IPS-18c (cell line): ENCODE data around the gene FCGR3A.
"Not testable (repeated sequence)": the region's sequence is repeated elsewhere in the genome, so short reads cannot be mapped to it uniquely, and the experiment has no call there.

Experiments
- H3K4me3 ChIP-seq: 2 replicates; pipeline ENCODE4 v1.7.0; 2013; ENCODE audit warnings: low read depth, mild to moderate bottlenecking, low read length, moderate library complexity; ENCODE audit not compliant: insufficient read depth
- H3K9me3 ChIP-seq: one replicate; pipeline ENCODE4 v1.6.1; 2013; ENCODE audit warnings: mild to moderate bottlenecking, low read length, moderate library complexity; ENCODE audit not compliant: control insufficient read depth, insufficient read depth

FCGR3A gene

GRCh38 chr1:161549652-161550051 lies at the start of gene FCGR3A:
TSS of gene FCGR3A (minus strand) at chr1:161549818. CDS start at chr1:161549736, 82 bp downstream.
- H3K9me3 ChIP-seq, result no peaks in the 10 kb centered on the region

GRCh38 chr1:161597077-161597476 lies 47.5 kb upstream of the FCGR3A start:
- not testable (repeated sequence) for H3K9me3 ChIP-seq, H3K4me3 ChIP-seq

More at GRCh38 chr1:161549652-161550051, at the start of gene FCGR3A:
- no peak within 1 kb of the TSS for H3K4me3 ChIP-seq

- H3K9me3 ChIP-seq, H3K4me3 ChIP-seq: not testable (repeated sequence)
These were observed 46.0 kb upstream of the FCGR3A start for GRCh38 chr1:161595583-161595982.

GRCh38 chr1:161595173-161595572 lies 45.6 kb upstream of the FCGR3A start:
- not testable (repeated sequence) for H3K4me3 ChIP-seq

GRCh38 chr1:161594269-161594984 lies 44.8 kb upstream of the FCGR3A start:
- not testable (repeated sequence) for H3K4me3 ChIP-seq, H3K9me3 ChIP-seq

More at GRCh38 chr1:161595173-161595572, 45.6 kb upstream of the FCGR3A start:
- not testable (repeated sequence) for H3K9me3 ChIP-seq

GRCh38 chr1:161593092-161593755 lies 43.6 kb upstream of the FCGR3A start:
- not testable (repeated sequence) for H3K4me3 ChIP-seq, H3K9me3 ChIP-seq

GRCh38 chr1:161592586-161592985 lies 43.0 kb upstream of the FCGR3A start:
- H3K4me3 ChIP-seq, H3K9me3 ChIP-seq: not testable (repeated sequence)

GRCh38 chr1:161589920-161590319 lies 40.3 kb upstream of the FCGR3A start:
- H3K9me3 ChIP-seq, H3K4me3 ChIP-seq: not testable (repeated sequence)

- not testable (repeated sequence) for H3K4me3 ChIP-seq, H3K9me3 ChIP-seq
These were observed 39.7 kb upstream of the FCGR3A start for GRCh38 chr1:161589365-161589764.

- H3K4me3 ChIP-seq, H3K9me3 ChIP-seq: not testable (repeated sequence)
These were observed 39.0 kb upstream of the FCGR3A start for GRCh38 chr1:161588596-161588995.

GRCh38 chr1:161582882-161583281 lies 33.3 kb upstream of the FCGR3A start:
- not testable (repeated sequence) for H3K4me3 ChIP-seq, H3K9me3 ChIP-seq

- H3K9me3 ChIP-seq, H3K4me3 ChIP-seq: not testable (repeated sequence)
These were observed 31.4 kb upstream of the FCGR3A start for GRCh38 chr1:161580879-161581537.

- H3K9me3 ChIP-seq, H3K4me3 ChIP-seq: not testable (repeated sequence)
These were observed 30.4 kb upstream of the FCGR3A start for GRCh38 chr1:161579856-161580507.

- not testable (repeated sequence) for H3K9me3 ChIP-seq, H3K4me3 ChIP-seq
These were observed 27.1 kb upstream of the FCGR3A start for GRCh38 chr1:161576676-161577075.

- H3K9me3 ChIP-seq, H3K4me3 ChIP-seq: not testable (repeated sequence)
These were observed 22.1 kb upstream of the FCGR3A start for GRCh38 chr1:161571703-161572102.

- H3K9me3 ChIP-seq, H3K4me3 ChIP-seq: not testable (repeated sequence)
These were observed 17.0 kb upstream of the FCGR3A start for GRCh38 chr1:161566602-161566960.

GRCh38 chr1:161563522-161563921 lies 13.9 kb upstream of the FCGR3A start:
- not testable (repeated sequence) for H3K4me3 ChIP-seq, H3K9me3 ChIP-seq

GRCh38 chr1:161562441-161562840 lies 12.8 kb upstream of the FCGR3A start:
- not testable (repeated sequence) for H3K9me3 ChIP-seq, H3K4me3 ChIP-seq
